T-helper 9 cell (primary cell): ENCODE measurements around the gene EEF2K.
"Not testable (repeated sequence)": the region's sequence is repeated elsewhere in the genome, so short reads cannot be mapped to it uniquely, and the experiment has no call there.

Source experiments
- DNase-seq: peaks from one replicate; pipeline ENCODE4 v3.0.0-alpha.2; 2020
- total RNA-seq, 2 donors: gene quantifications; one replicate each; lab custom pipeline; 2026; lab: John Stamatoyannopoulos, UW

EEF2K gene
- 31.6 to 43.6 reads per million in 2 donors for total RNA-seq

GRCh38 chr16:22206013-22206841 is at the start of gene EEF2K:
Gene EEF2K (plus strand): TSS chr16:22206278. CDS start chr16:22225730, 19,452 bp downstream.
- peak; percentile 76 for DNase-seq

- no peak for DNase-seq
These were observed 44.7 kb upstream of the EEF2K start for GRCh38 chr16:22161401-22161800.

- DNase-seq = peak; percentile 47
These were observed 44.0 kb upstream of the EEF2K start, which contains the start of gene SDR42E2 for GRCh38 chr16:22161999-22162655. Gene SDR42E2 (plus strand): TSS chr16:22162506. CDS start chr16:22165583, 3,077 bp downstream.

GRCh38 chr16:22162656-22163009 is 43.4 kb upstream of the EEF2K start:
- DNase-seq = no peak

GRCh38 chr16:22163806-22164205 is 42.3 kb upstream of the EEF2K start:
- DNase-seq = no peak

- no peak for DNase-seq
These were observed 41.6 kb upstream of the EEF2K start for GRCh38 chr16:22164482-22164881.

- DNase-seq = no peak
These were observed 40.4 kb upstream of the EEF2K start for GRCh38 chr16:22165508-22166285.

- DNase-seq = no peak
These were observed 34.1 kb upstream of the EEF2K start for GRCh38 chr16:22171953-22172352.

GRCh38 chr16:22172642-22173041 is 33.4 kb upstream of the EEF2K start:
- DNase-seq = not testable (repeated sequence)

GRCh38 chr16:22174642-22175041 is 31.4 kb upstream of the EEF2K start:
- no peak for DNase-seq

GRCh38 chr16:22177968-22178930 is 27.8 kb upstream of the EEF2K start:
- no peak for DNase-seq

GRCh38 chr16:22181426-22181825 is 24.7 kb upstream of the EEF2K start:
- no peak for DNase-seq

GRCh38 chr16:22181843-22182242 is 24.2 kb upstream of the EEF2K start:
- DNase-seq = no peak

- DNase-seq = no peak
These were observed 22.7 kb upstream of the EEF2K start for GRCh38 chr16:22183335-22183734.

- no peak for DNase-seq
These were observed 22.0 kb upstream of the EEF2K start for GRCh38 chr16:22183901-22184614.

GRCh38 chr16:22184615-22184968 is 21.5 kb upstream of the EEF2K start:
- no peak for DNase-seq

GRCh38 chr16:22186517-22186916 is 19.6 kb upstream of the EEF2K start:
- no peak for DNase-seq

GRCh38 chr16:22188267-22188594 is 17.8 kb upstream of the EEF2K start:
- no peak for DNase-seq

GRCh38 chr16:22188595-22189442 is 17.3 kb upstream of the EEF2K start:
- peak; percentile 46 for DNase-seq

- peak; percentile 29 for DNase-seq
These were observed 16.5 kb upstream of the EEF2K start for GRCh38 chr16:22189473-22190080.
